Thoracic aorta (tissue), 2 donors: Measurements from ENCODE around the gene SEC14L5. TPM values are rescaled to one million over a fixed set of nuclear protein-coding genes. Genes with fewer than 3 reads are reported as not detected.

Experiments
- ATAC-seq: fragments of 150-250 bp; one replicate; pipeline ENCODE4 v1.8.0; 2017; ENCODE audit warnings: low read depth; ENCODE audit not compliant: insufficient number of reproducible peaks, low FRiP score
- DNase-seq: peaks from one replicate; pipeline ENCODE4 v3.0.0-alpha.2; 2020; ENCODE audit warnings: low spot score
- H3K27ac ChIP-seq, 2 donors: fragments of 200-600 bp; sonication (generic); 1 replicate in 1 of 2; 2 replicates in 1 of 2; pipeline ENCODE4 v1.5.1; 2016; ENCODE audit warnings: mild to moderate bottlenecking in 2 of 2, moderate library complexity in 2 of 2
- H3K27me3 ChIP-seq: fragments of 200-600 bp; sonication (generic); replicated peaks from 2 replicates; pipeline ENCODE4 v1.6.0; 2016; ENCODE audit warnings: mild to moderate bottlenecking; ENCODE audit not compliant: insufficient read depth
- H3K36me3 ChIP-seq: fragments of 200-600 bp; sonication (generic); one replicate; pipeline ENCODE4 v1.5.1; 2016
- H3K4me1 ChIP-seq, 2 donors: fragments of 200-600 bp; sonication (generic); 1 replicate in 1 of 2; 2 replicates in 1 of 2; pipeline versions ENCODE4 v1.5.1 to v1.6.0; 2016; ENCODE audit warnings: low read depth in 2 of 2, mild to moderate bottlenecking in 1 of 2; ENCODE audit not compliant: control insufficient read depth in 1 of 2
- H3K4me3 ChIP-seq: fragments of 200-600 bp; sonication (generic); 2 replicates; pipeline ENCODE4 v1.5.1; 2016; ENCODE audit warnings: mild to moderate bottlenecking
- H3K9me3 ChIP-seq: fragments of 200-600 bp; sonication (generic); 2 replicates; pipeline ENCODE4 v1.5.1; 2016
- CTCF ChIP-seq: fragments of 200-600 bp; sonication (generic); IDR thresholded peaks from one replicate; pipeline ENCODE4 v1.5.1; 2019; ENCODE audit warnings: antibody characterized with exemption
- total RNA-seq, 2 donors: library from RNA; depleted of rRNA; stranded (reverse); fragments of >200 nt; gene quantifications; one replicate each; pipeline versions ENCODE4 v1.1.0 to v1.2.3, GENCODE V29; 2016

SEC14L5 gene
- total RNA-seq, 2 donors from 2014 or later, result 0.92 to 4.6 TPM

- no peaks in the 10 kb centered on the region for H3K27me3 ChIP-seq
- DNase-seq (no peak), ATAC-seq (no peak)
- H3K36me3 ChIP-seq, result no peaks in the 10 kb centered on the region
- no peak overlapping the region for H3K27ac ChIP-seq
- no peaks in the 10 kb centered on the region for H3K4me1 ChIP-seq
- no peak overlapping the region for H3K4me3 ChIP-seq
- H3K9me3 ChIP-seq, result no peaks in the 10 kb centered on the region
- no peak for TF ChIP-seq CTCF
These were observed 61.6 kb downstream of the SEC14L5 start for GRCh38 chr16:5019775-5020174.

GRCh38 chr16:5020551-5020950 lies 62.4 kb downstream of the SEC14L5 start:
- DNase-seq, result no peak
- no peaks in the 10 kb centered on the region for H3K27me3 ChIP-seq
- no peaks in the 10 kb centered on the region for H3K9me3 ChIP-seq
- no peak for TF ChIP-seq CTCF
- H3K4me3 ChIP-seq, result no peak overlapping the region
- no peaks in the 10 kb centered on the region for H3K4me1 ChIP-seq
- H3K27ac ChIP-seq, result no peak overlapping the region
- no peak for ATAC-seq
- no peaks in the 10 kb centered on the region for H3K36me3 ChIP-seq

GRCh38 chr16:5022521-5022920 lies 64.4 kb downstream of the SEC14L5 start:
- H3K27me3 ChIP-seq, result no peaks in the 10 kb centered on the region
- no peak overlapping the region for H3K27ac ChIP-seq
- DNase-seq, result no peak
- no peak for ATAC-seq
- no peaks in the 10 kb centered on the region for H3K9me3 ChIP-seq
- H3K4me1 ChIP-seq, result no peaks in the 10 kb centered on the region
- no peak for TF ChIP-seq CTCF
- no peak overlapping the region for H3K4me3 ChIP-seq
- peaks cover 4% of the 10 kb centered on the region for H3K36me3 ChIP-seq

GRCh38 chr16:5024632-5025031 lies 66.5 kb downstream of the SEC14L5 start:
- TF ChIP-seq CTCF, result no peak
- no peaks in the 10 kb centered on the region for H3K27me3 ChIP-seq
- no peak overlapping the region for H3K4me3 ChIP-seq
- no peak overlapping the region for H3K27ac ChIP-seq
- no peak for DNase-seq
- ATAC-seq, result no peak
- peaks cover 4% of the 10 kb centered on the region for H3K36me3 ChIP-seq
- no peaks in the 10 kb centered on the region for H3K9me3 ChIP-seq
- H3K4me1 ChIP-seq, result no peaks in the 10 kb centered on the region

- peaks cover 4% of the 10 kb centered on the region for H3K36me3 ChIP-seq
- no peaks in the 10 kb centered on the region for H3K27me3 ChIP-seq
- H3K4me1 ChIP-seq, result no peaks in the 10 kb centered on the region
- ATAC-seq (no peak), DNase-seq (no peak)
- TF ChIP-seq CTCF, result no peak
- no peaks in the 10 kb centered on the region for H3K9me3 ChIP-seq
- H3K4me3 ChIP-seq, result no peak overlapping the region
- H3K27ac ChIP-seq, result no peak overlapping the region
These were observed 67.1 kb downstream of the SEC14L5 start for GRCh38 chr16:5025171-5025632.
